ENCODE results near the gene MT1F. TPM values are rescaled to one million over a fixed set of nuclear protein-coding genes. Genes with fewer than 3 reads are reported as not detected.
A peak's percentile ranks its signal among the peaks of the same experiment; 100 is the strongest.
"Not testable (repeated sequence)": the region's sequence is repeated elsewhere in the genome, so short reads cannot be mapped to it uniquely, and the experiment has no call there.

Gene MT1F
- total RNA-seq, 2 donors from 2014 or later, result 27.5 to 92.0 TPM

DNA sequence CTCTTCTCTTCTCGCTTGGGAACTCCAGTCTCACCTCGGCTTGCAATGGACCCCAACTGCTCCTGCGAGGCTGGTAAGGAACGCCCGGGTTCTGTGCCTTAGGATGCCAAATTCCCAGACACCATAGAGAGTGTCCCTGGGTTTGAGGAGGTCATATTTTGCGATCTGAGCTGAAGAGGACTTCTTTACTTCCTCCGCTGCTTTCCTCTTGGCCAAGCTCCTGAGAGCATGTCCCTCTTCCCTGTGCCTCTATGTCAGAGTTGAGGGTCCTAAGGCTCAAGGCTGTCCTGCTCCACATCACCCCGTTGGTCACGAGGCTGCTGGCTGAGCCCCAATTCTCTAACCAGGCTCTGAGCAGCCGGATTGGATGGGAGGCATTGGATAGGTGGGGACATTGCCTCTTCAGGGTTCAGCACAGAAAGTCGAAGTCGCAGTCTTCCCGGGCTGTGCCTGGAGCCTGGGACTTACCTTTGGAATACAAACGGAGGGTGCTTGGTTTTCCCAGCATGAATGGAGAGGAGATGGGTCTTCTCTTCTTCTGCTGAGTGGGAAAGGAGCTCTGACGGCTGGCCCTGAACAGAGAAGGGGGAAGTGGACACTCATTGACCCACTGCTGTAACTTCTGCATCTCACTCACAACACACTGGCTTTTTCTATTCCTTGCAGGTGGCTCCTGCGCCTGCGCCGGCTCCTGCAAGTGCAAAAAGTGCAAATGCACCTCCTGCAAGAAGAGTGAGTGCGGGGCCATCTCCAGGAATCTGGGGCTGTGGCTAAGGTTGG, 12.3 kb downstream of the MT1F start:
- H3K4me1 ChIP-seq, result peaks cover 48% of the 10 kb centered on the region
- no peak for TF ChIP-seq POLR2A (IDR thresholded peaks at IDR 0.05)
- TF ChIP-seq CTCF (IDR thresholded peaks at IDR 0.05), result no peak
- DNase-seq, result no peak
- H3K4me3 ChIP-seq, result no peak overlapping the region
- ATAC-seq, result no peak
- peak overlapping the region in 3 of 4 donors; percentile 82 to 91 (median 84) for H3K27ac ChIP-seq
- H3K36me3 ChIP-seq (replicated peaks in 1 of 2; ENCODE audit: insufficient read depth in 1 of 2, low read depth in 2 of 2), result no peaks in the 10 kb centered on the region
- H3K9me3 ChIP-seq, result no peaks in the 10 kb centered on the region
- WGBS, 2 donors, result 18 to 21% methylated on average over 15 to 19 of the region's 19 CpGs
- intact Hi-C loops (cut with DNase I), result no loop called here
- no peaks in the 10 kb centered on the region for H3K27me3 ChIP-seq

GRCh38 chr16:56670620-56670934, 12.8 kb downstream of the MT1F start:
- no peak for DNase-seq
- no peak for ATAC-seq
- peaks cover 48% of the 10 kb centered on the region for H3K4me1 ChIP-seq
- no peaks in the 10 kb centered on the region for H3K27me3 ChIP-seq
- no peak overlapping the region for H3K4me3 ChIP-seq
- 21 to 68% methylated on average over 2 of the region's 2 CpGs for WGBS, 2 donors
- intact Hi-C loops (cut with DNase I), result no loop called here
- H3K27ac ChIP-seq, result peak overlapping the region in 1 of 4 donors; percentile 26
- no peaks in the 10 kb centered on the region for H3K9me3 ChIP-seq
- no peak for TF ChIP-seq CTCF (IDR thresholded peaks at IDR 0.05)
- TF ChIP-seq POLR2A (IDR thresholded peaks at IDR 0.05), result no peak
- no peaks in the 10 kb centered on the region for H3K36me3 ChIP-seq (replicated peaks in 1 of 2; ENCODE audit: insufficient read depth in 1 of 2, low read depth in 2 of 2)

DNA sequence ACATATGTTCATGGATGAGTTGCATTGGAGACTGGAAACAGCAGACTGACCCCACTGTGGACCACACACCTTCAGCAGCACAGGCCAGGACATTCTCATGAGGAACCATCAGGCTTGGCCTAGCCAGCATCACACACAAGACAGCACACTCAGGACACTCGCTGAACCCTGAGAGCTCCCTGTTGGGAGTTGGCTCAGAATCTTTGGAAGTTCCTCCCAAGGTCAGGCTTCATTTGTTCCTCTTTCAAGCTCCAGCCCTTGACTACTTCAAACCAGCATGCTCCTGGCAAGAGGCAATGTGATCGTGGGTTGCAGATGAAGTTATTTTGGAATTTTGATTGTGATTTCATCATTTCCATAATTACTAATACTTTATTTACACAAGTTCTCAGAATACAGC, 13.9 kb downstream of the MT1F start:
- H3K9me3 ChIP-seq; H3K27me3 ChIP-seq; H3K36me3 ChIP-seq (replicated peaks in 1 of 2; ENCODE audit: insufficient read depth in 1 of 2, low read depth in 2 of 2); DNase-seq; H3K27ac ChIP-seq; intact Hi-C loops (cut with DNase I); ATAC-seq; H3K4me3 ChIP-seq: not testable (repeated sequence)
- WGBS, 2 donors, result 30 to 39% methylated on average over 2 of the region's 2 CpGs
- peaks cover 43% of the 10 kb centered on the region for H3K4me1 ChIP-seq

- H3K36me3 ChIP-seq (replicated peaks in 1 of 2; ENCODE audit: insufficient read depth in 1 of 2, low read depth in 2 of 2); H3K9me3 ChIP-seq; ATAC-seq; H3K27ac ChIP-seq; DNase-seq; H3K27me3 ChIP-seq; intact Hi-C loops (cut with DNase I); H3K4me3 ChIP-seq: not testable (repeated sequence)
- peaks cover 43% of the 10 kb centered on the region for H3K4me1 ChIP-seq
- WGBS, 2 donors, result 73 to 78% methylated on average over 3 of the region's 3 CpGs
Measured at GRCh38 chr16:56672171-56672570, 14.4 kb downstream of the MT1F start.

DNA sequence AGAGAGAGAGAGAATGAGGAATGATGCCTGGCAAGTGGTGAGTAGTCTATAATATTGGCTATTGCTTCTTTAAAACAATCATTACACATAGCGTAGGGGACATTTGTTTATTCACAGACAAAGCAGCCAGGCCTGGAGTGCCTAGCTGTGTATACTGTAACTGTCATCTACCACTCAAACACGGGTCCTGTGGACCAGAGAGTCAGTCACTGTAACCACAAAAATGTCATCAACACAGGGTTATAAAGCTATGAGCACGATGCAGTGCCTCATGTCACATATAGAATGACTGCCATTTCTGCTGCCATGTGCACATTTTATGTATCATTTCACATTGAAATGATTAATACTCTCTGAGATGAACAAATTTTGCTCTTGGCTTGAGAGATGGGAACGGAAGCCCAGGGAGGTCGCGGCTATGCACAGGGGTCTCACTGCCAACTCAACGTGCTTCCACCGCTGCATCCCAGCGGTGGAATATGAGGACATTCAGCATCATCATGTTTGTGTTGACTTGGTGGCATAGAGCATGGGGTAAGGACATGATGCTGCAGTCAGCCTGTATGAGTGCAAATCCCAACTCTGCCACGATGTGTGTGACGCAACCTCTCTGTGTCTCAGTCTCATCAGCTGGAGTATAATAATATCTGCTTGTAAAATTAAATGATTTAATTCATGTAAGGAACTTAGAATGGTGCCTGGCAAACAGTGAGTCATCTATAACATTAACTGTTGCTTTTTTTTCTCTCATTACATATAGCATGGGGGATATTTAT, 15.2 kb downstream of the MT1F start:
- no peak overlapping the region for H3K27ac ChIP-seq
- H3K4me1 ChIP-seq, result peaks cover 45% of the 10 kb centered on the region
- no peak for ATAC-seq
- no peaks in the 10 kb centered on the region for H3K36me3 ChIP-seq (replicated peaks in 1 of 2; ENCODE audit: insufficient read depth in 1 of 2, low read depth in 2 of 2)
- TF ChIP-seq POLR2A (IDR thresholded peaks at IDR 0.05) (no peak), CTCF (IDR thresholded peaks at IDR 0.05) (no peak)
- 83 to 84% methylated on average over 11 of the region's 11 CpGs for WGBS, 2 donors
- DNase-seq, result no peak
- H3K27me3 ChIP-seq, result no peaks in the 10 kb centered on the region
- intact Hi-C loops (cut with DNase I), result no loop called here
- no peaks in the 10 kb centered on the region for H3K9me3 ChIP-seq
- no peak overlapping the region for H3K4me3 ChIP-seq
